ENCODE data around the gene PDE12.
"Not testable (repeated sequence)": the region's sequence is repeated elsewhere in the genome, so short reads cannot be mapped to it uniquely, and the experiment has no call there.

PDE12 gene

DNA sequence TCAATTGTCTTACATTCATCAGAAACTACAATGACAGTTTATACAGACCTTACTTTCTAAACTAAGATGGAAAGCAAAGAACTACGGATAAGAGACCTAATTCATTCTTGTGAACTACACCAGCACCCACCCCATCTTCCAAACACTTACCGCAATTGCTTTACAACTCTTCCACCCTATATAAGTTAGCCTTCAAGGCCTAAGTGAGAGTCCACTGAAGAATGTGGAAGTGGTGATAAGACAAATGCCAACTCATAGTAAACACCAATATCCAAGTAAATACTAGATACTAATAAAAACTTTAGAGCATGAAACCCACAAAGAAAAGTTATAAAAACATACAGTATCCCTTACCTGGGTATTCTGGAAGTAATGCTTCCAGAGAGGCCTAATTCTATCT lies 27.5 kb downstream of the PDE12 start:
- no peak for DNase-seq (ENCODE audit: low read depth in 2 of 2)

DNA sequence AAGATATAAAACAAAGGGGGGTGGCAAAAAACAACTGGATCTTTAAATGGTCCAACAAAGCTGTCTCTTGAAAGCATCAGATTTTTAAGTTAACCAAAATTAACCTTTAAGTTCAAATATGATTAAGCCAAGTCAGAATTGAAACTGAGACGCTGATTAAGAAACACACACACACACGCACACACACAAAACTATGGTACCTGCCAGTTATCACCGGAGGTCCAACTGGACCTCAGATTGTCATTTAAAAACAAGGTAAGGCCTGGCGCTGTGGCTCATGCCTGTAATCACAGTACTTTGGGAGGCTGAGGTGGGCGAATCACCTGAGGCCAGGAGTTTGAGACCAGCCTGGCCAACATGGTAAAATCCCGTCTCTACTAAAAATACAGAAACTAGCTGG lies 30.7 kb downstream of the PDE12 start:
- DNase-seq (ENCODE audit: low read depth in 2 of 2), result no peak

DNA sequence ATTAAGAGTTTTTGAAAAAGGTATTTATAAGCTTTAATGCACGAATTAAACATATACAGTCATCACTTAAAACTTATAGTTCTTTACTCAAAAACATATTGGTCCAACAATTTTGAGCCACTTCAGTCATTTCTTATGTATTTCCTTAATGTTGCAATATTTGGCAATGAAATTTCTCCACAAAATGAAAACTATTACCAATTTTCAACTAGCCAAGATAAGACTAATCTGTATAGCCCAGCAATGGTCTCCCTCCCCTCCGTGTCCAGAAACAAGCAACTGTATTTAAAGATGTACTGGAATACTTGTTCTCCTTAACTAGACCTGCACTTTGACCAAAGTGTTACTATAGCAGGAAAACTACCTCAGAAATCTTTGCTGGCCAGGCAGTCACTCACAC lies 31.8 kb downstream of the PDE12 start:
- DNase-seq (ENCODE audit: low read depth in 2 of 2), result no peak

DNA sequence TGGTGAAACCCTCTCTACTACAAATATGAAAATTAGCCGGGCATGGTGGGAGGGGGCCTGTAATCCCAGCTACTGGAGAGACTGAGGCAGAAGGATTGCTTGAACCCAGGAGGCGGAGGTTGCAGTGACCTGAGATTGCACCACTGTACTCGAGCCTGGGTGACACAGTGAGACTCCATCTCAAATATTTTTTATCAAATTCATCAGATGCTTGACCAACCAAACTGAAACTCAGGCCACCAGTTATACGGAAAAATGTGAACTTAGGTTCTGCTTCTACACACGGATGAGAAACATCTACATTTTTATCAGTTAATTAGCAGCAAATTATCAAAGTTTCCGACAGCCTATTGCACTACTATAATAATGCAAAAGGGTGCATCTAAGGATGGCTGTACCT lies 36.2 kb downstream of the PDE12 start:
- DNase-seq (ENCODE audit: low read depth in 2 of 2), result no peak

DNA sequence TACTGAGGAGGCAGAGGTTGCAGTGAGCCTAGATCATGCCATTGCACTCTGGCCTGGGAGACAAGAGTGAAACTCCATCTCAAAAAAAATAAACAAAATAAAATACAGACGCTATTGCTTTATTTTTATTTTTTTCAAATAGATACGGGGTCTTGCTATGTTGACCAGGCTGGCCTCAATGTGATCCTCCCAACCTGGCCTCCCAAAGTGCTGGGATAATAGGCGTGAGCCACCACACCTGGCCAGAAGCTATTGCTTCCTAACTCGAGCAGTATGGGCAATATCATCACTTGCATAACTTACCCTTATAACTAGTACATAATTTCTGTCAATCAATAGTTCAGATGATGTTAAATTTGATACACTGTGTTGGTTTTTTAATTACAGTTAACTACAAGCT lies 38.1 kb downstream of the PDE12 start:
- no peak for DNase-seq (ENCODE audit: low read depth in 2 of 2)

DNA sequence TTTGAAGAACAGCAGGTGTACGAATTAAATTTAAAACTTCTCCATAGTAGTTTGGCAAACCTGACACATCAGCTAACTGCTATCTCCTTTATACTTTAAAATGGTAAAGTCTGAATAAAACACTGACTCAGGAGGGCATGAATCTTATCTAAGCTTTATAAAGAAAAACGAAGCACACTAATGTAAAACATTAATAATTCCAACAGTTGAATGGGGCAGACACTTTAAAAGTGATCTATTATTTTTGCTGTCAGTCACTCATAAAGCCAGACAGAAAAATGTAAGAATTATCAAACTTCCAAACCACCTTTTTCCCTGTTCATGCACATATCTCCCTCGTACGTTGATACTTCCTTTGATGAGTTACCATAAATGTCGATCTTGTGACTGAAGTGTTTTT lies 38.5 kb downstream of the PDE12 start:
- DNase-seq (ENCODE audit: low read depth in 2 of 2), result no peak

DNA sequence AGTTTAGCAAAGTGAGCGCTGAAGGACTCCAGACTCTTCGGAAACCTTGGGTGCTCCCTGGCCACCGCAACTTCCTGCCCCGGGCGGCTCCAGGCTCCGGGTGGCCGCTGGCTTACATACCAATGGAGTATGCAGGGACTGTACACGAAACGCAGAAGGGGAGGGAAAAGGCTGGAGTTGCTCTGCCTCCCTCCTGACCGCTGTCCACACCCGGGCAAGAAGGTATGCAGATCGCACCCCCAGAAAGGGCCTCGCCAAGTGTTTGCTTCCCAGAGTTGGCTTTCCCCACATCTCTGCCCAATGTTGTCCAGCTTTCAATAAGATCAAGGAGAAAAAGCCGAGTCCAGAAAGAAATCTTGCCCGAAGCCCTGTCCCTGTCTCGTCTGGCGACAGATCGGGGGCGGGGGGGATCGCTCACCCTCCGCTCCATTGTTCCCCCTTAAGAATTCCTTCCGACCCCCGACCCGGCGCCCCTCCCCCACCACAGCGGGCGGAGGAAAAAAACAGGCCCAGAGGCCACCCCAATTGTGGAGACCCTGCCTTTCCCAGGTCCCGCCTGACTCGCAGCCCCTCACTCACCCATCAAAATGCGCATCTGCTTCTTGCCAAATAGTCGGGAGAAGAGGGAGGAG lies 40.5 kb downstream of the PDE12 start:
- peak; percentile 38 to 52 for DNase-seq (ENCODE audit: low read depth in 2 of 2)

DNA sequence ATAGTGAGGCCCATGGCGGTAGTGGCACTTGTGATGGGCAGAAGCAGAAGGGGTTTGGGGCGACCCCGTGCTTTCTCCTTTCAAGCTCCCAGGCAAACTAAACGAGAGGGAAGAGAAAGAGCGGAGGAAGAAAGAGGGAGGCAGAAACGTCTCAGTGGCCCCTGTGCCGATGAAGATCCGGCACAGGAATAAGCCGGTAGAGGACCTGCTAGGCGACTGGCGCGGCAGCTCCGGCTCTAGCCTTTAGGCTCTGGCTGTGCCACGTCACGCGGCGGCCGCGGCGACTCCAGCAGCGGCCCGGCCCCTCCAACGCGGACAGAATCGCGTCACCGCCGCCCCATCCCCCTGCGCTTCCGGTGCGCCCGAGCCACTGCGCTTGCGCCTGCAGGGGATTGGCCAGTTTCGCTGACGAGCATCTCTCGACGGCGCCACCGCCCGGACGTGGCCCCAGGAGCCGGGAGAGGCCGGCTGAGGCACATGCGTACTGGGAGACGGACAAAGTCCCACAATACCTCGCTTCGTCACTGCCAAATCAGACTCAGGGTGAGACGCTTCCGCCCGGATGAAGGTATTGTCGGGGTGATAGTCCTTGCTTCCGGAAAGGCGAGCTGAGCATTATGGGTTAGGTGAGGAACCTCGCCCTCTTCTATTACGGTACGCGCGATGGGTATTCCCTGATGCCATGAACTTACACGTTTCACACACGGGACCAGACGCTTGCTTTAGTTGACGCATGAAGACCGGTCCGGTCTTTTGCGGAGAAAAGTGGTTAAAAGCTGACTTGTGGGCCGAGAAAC lies 41.3 kb downstream of the PDE12 start, which contains the start of gene ARF4:
Gene ARF4, minus strand, starts transcription at position 218 of the 797 bp plus-strand sequence. Its CDS starts 204 bp downstream, at position 14.
- peak; percentile 97 to 98 for DNase-seq (ENCODE audit: low read depth in 2 of 2)

DNA sequence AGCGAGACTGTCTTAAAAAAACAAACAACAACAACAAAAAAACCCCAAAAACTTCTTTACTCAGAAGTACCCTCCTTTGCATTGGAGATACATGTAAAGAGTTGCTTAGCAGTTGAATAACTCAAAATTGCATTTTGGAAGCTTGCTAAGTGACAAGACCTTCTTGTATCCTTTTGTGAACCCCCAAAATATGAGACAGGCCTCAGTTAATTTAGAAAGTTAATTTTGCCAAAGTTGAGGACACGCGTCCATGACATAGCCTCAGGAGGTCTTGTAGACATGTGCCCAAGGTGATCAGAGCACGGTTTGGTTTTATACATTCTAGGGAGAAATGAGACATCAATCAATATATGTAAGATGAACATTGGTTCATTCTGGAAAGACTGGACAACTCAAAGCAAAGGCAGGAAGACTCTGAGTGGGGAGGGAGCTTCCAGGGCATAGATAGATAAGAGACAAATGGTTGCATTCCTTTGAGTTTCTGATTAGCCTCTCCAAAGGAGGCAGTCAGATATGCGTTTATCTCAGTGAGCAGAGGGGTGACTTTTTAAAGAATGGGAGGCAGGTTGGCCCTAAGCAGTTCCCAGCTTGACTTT lies 42.8 kb downstream of the PDE12 start:
- DNase-seq (ENCODE audit: low read depth in 2 of 2), result no peak

DNA sequence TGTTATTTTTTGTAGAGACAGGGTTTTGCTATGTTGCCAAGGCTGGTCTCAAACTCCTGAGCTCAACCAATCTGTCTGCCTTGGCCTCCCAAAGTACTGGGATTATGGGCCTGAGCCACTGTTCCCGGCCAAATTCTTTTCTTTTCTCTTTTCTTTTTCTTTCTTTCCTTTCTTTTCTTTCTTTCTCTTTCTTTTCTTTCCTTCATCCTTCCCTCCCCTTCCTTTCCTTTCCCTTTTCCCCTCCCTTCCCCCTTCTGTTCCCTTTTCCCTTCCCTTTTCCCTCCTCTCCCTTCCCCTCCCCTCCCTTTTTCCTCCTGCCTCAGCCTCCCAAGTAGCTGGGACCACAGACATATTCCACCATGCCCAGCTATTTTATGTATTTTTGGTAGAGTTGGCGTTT lies 44.1 kb downstream of the PDE12 start:
- no peak for DNase-seq (ENCODE audit: low read depth in 2 of 2)

DNA sequence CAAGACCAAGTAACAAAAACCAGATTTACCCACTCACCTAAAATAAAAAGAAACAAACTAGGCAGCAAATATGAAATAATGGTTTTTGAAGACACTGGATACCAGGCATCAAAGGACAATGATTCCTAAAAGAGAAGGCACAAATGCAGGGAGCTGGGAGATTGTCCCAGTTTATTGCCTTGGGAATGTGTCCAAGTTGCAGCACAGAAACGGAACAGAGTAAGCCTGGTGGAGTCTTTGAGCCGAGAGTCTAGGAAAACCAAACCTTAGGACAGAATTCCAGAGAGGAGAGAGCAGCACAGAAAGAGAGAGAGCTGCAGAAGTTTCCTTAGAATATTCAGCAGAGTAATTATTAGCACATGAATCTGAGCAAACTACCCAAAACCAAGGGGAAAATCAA lies 48.9 kb downstream of the PDE12 start:
- no peak for DNase-seq (ENCODE audit: low read depth in 2 of 2)

DNA sequence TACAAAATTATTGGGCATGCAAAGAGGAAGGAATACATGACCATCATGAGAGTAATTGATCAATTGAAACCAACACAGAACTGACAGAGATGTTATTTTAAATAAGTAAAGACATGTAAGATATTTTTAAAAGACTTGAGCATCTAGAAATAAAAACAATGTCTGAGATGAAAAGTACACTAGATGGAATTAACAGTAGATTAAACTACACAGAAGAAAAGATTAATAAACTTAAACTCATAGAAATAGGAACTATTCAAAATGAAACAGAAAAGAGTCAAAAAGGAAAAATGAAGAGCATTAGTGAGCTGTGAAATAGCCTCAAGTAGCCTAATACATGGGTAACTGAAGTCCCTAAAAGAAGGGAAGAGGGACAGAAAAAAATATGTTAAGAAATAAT lies 49.6 kb downstream of the PDE12 start:
- DNase-seq (ENCODE audit: low read depth in 2 of 2), result no peak

DNA sequence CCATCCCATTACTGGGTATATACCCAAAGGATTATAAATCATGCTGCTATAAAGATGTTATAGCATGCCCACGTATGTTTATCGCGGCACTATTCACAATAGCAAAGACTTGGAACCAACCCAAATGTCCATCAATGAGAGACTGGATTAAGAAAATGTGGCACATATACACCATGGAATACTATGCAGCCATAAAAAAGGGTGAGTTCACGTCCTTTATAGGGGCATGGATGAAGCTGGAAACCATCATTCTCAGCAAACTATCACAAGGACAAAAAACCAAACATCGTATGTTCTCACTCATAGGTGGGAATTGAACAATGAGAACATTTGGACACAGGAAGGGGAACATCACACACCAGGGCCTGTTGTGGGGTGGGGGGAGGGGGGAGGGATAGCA lies 55.8 kb downstream of the PDE12 start:
- not testable (repeated sequence) for DNase-seq (ENCODE audit: low read depth in 2 of 2)

DNA sequence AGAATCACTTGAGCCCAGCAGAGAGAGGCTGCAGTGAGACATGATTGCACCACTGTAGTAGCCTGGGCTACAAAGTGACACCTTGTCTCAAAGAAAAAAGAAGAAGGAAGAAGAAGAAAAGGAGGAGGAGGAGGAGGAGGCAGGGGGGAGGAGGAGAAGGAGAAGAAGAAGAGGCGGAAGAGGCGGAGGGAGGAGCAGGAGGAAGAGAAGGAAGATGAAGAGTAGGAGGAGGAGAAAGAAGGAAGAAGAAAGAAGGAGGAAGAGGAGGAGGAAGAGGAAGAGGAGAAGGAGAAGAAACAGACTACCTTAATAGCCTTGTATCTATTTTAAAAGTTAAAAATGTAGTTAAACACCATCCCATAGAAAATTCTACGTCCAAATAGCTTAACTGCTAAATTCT lies 60.2 kb downstream of the PDE12 start:
- no peak for DNase-seq (ENCODE audit: low read depth in 2 of 2)

Data from stimulated activated CD4-positive, alpha-beta T cell treated with anti-CD3 and anti-CD28 coated beads, Interleukin-4, amount 100 ng/mL, for 48 hours (primary cell).